ENCODE measurements around the gene IL1RAPL1. TPM values are rescaled to one million over a fixed set of nuclear protein-coding genes. Genes with fewer than 3 reads are reported as not detected.
A peak's percentile ranks its signal among the peaks of the same experiment; 100 is the strongest.

IL1RAPL1 gene
- total and polyA plus RNA-seq, 9 donors, result 0.39 to 2.3 (median 1.2) TPM

GRCh38 chrX:29257521-29257920 lies 670.3 kb downstream of the IL1RAPL1 start:
- WGBS (ENCODE audit: insufficient coverage), result no CpG with 5 or more reads among the region's 3 CpGs
- peak; percentile 78 for DNase-seq
- H3K4me3 ChIP-seq (ENCODE audit: low read length), result no peak overlapping the region

GRCh38 chrX:29269390-29269789 lies 682.1 kb downstream of the IL1RAPL1 start:
- peaks cover 2% of the 10 kb centered on the region for H3K27me3 ChIP-seq (ENCODE audit: control insufficient read depth, insufficient read depth, low read length)

More at GRCh38 chrX:29257521-29257920, 670.3 kb downstream of the IL1RAPL1 start:
- H3K27ac ChIP-seq (ENCODE audit: low read length), result no peak overlapping the region
- H3K9me3 ChIP-seq (replicated peaks; ENCODE audit: control insufficient read depth, low read depth, low read length), result no peaks in the 10 kb centered on the region
- H3K4me1 ChIP-seq (ENCODE audit: control insufficient read depth, insufficient read depth, low read length), result no peaks in the 10 kb centered on the region
- H3K27me3 ChIP-seq (ENCODE audit: control insufficient read depth, insufficient read depth, low read length), result no peaks in the 10 kb centered on the region
- no peaks in the 10 kb centered on the region for H3K36me3 ChIP-seq (ENCODE audit: control insufficient read depth, insufficient read depth, low read length)

GRCh38 chrX:29274517-29274916 lies 687.3 kb downstream of the IL1RAPL1 start:
- 48% methylated on average over 2 of the region's 3 CpGs for WGBS (ENCODE audit: insufficient coverage)
- Histone ChIP-seq H3K4me1 (ENCODE audit: control insufficient read depth, insufficient read depth, low read length) (no peaks in the 10 kb centered on the region), H3K4me3 (ENCODE audit: low read length) (no peak overlapping the region), H3K27ac (ENCODE audit: low read length) (no peak overlapping the region), H3K9me3 (replicated peaks; ENCODE audit: control insufficient read depth, low read depth, low read length) (no peaks in the 10 kb centered on the region), H3K27me3 (ENCODE audit: control insufficient read depth, insufficient read depth, low read length) (peaks cover 2% of the 10 kb centered on the region), H3K36me3 (ENCODE audit: control insufficient read depth, insufficient read depth, low read length) (no peaks in the 10 kb centered on the region)
- no peak for DNase-seq

More at GRCh38 chrX:29269390-29269789, 682.1 kb downstream of the IL1RAPL1 start:
- no peaks in the 10 kb centered on the region for H3K4me1 ChIP-seq (ENCODE audit: control insufficient read depth, insufficient read depth, low read length)
- H3K9me3 ChIP-seq (replicated peaks; ENCODE audit: control insufficient read depth, low read depth, low read length), result no peaks in the 10 kb centered on the region
- no peak overlapping the region for H3K4me3 ChIP-seq (ENCODE audit: low read length)
- no peaks in the 10 kb centered on the region for H3K36me3 ChIP-seq (ENCODE audit: control insufficient read depth, insufficient read depth, low read length)
- DNase-seq, result no peak
- H3K27ac ChIP-seq (ENCODE audit: low read length), result no peak overlapping the region

GRCh38 chrX:29275928-29276327 lies 688.7 kb downstream of the IL1RAPL1 start:
- no peaks in the 10 kb centered on the region for H3K36me3 ChIP-seq (ENCODE audit: control insufficient read depth, insufficient read depth, low read length)
- no peaks in the 10 kb centered on the region for H3K9me3 ChIP-seq (replicated peaks; ENCODE audit: control insufficient read depth, low read depth, low read length)
- H3K4me1 ChIP-seq (ENCODE audit: control insufficient read depth, insufficient read depth, low read length), result no peaks in the 10 kb centered on the region
- no peak for DNase-seq
- peaks cover 2% of the 10 kb centered on the region for H3K27me3 ChIP-seq (ENCODE audit: control insufficient read depth, insufficient read depth, low read length)
- H3K27ac ChIP-seq (ENCODE audit: low read length), result no peak overlapping the region
- H3K4me3 ChIP-seq (ENCODE audit: low read length), result no peak overlapping the region

GRCh38 chrX:29281078-29281742 lies 694.0 kb downstream of the IL1RAPL1 start:
- H3K9me3 ChIP-seq (replicated peaks; ENCODE audit: control insufficient read depth, low read depth, low read length), result no peaks in the 10 kb centered on the region
- no peaks in the 10 kb centered on the region for H3K36me3 ChIP-seq (ENCODE audit: control insufficient read depth, insufficient read depth, low read length)
- no peak overlapping the region for H3K4me3 ChIP-seq (ENCODE audit: low read length)
- peaks cover 2% of the 10 kb centered on the region for H3K27me3 ChIP-seq (ENCODE audit: control insufficient read depth, insufficient read depth, low read length)
- no peak overlapping the region for H3K27ac ChIP-seq (ENCODE audit: low read length)
- DNase-seq, result no peak
- H3K4me1 ChIP-seq (ENCODE audit: control insufficient read depth, insufficient read depth, low read length), result no peaks in the 10 kb centered on the region
- WGBS (ENCODE audit: insufficient coverage), result no CpG with 5 or more reads among the region's 2 CpGs

GRCh38 chrX:29285664-29286063 lies 698.4 kb downstream of the IL1RAPL1 start:
- DNase-seq, result no peak
- Histone ChIP-seq H3K4me3 (ENCODE audit: low read length) (no peak overlapping the region), H3K4me1 (ENCODE audit: control insufficient read depth, insufficient read depth, low read length) (no peaks in the 10 kb centered on the region), H3K27me3 (ENCODE audit: control insufficient read depth, insufficient read depth, low read length) (peaks cover 2% of the 10 kb centered on the region), H3K9me3 (replicated peaks; ENCODE audit: control insufficient read depth, low read depth, low read length) (no peaks in the 10 kb centered on the region), H3K27ac (ENCODE audit: low read length) (no peak overlapping the region), H3K36me3 (ENCODE audit: control insufficient read depth, insufficient read depth, low read length) (no peaks in the 10 kb centered on the region)
- no CpG with 5 or more reads among the region's 2 CpGs for WGBS (ENCODE audit: insufficient coverage)

- Histone ChIP-seq H3K9me3 (replicated peaks; ENCODE audit: control insufficient read depth, low read depth, low read length) (no peaks in the 10 kb centered on the region), H3K4me1 (ENCODE audit: control insufficient read depth, insufficient read depth, low read length) (no peaks in the 10 kb centered on the region), H3K36me3 (ENCODE audit: control insufficient read depth, insufficient read depth, low read length) (no peaks in the 10 kb centered on the region), H3K4me3 (ENCODE audit: low read length) (no peak overlapping the region), H3K27me3 (ENCODE audit: control insufficient read depth, insufficient read depth, low read length) (no peaks in the 10 kb centered on the region), H3K27ac (ENCODE audit: low read length) (no peak overlapping the region)
- no peak for DNase-seq
- 73% methylated on average over 1 of the region's 1 CpG for WGBS (ENCODE audit: insufficient coverage)
Observed at GRCh38 chrX:29295987-29296680, 708.9 kb downstream of the IL1RAPL1 start.

- Histone ChIP-seq H3K4me3 (ENCODE audit: low read length) (no peak overlapping the region), H3K36me3 (ENCODE audit: control insufficient read depth, insufficient read depth, low read length) (no peaks in the 10 kb centered on the region), H3K4me1 (ENCODE audit: control insufficient read depth, insufficient read depth, low read length) (no peaks in the 10 kb centered on the region), H3K27me3 (ENCODE audit: control insufficient read depth, insufficient read depth, low read length) (no peaks in the 10 kb centered on the region), H3K9me3 (replicated peaks; ENCODE audit: control insufficient read depth, low read depth, low read length) (no peaks in the 10 kb centered on the region), H3K27ac (ENCODE audit: low read length) (no peak overlapping the region)
- DNase-seq, result peak; percentile 33
- WGBS (ENCODE audit: insufficient coverage), result no CpG with 5 or more reads among the region's 4 CpGs
Observed at GRCh38 chrX:29297171-29297800, 710.0 kb downstream of the IL1RAPL1 start.

- Histone ChIP-seq H3K27me3 (ENCODE audit: control insufficient read depth, insufficient read depth, low read length) (no peaks in the 10 kb centered on the region), H3K36me3 (ENCODE audit: control insufficient read depth, insufficient read depth, low read length) (no peaks in the 10 kb centered on the region), H3K27ac (ENCODE audit: low read length) (no peak overlapping the region), H3K4me1 (ENCODE audit: control insufficient read depth, insufficient read depth, low read length) (no peaks in the 10 kb centered on the region), H3K9me3 (replicated peaks; ENCODE audit: control insufficient read depth, low read depth, low read length) (no peaks in the 10 kb centered on the region), H3K4me3 (ENCODE audit: low read length) (no peak overlapping the region)
- DNase-seq, result no peak
- no CpG with 5 or more reads among the region's 2 CpGs for WGBS (ENCODE audit: insufficient coverage)
Observed at GRCh38 chrX:29299684-29300083, 712.4 kb downstream of the IL1RAPL1 start.

- Histone ChIP-seq H3K36me3 (ENCODE audit: control insufficient read depth, insufficient read depth, low read length) (no peaks in the 10 kb centered on the region), H3K4me1 (ENCODE audit: control insufficient read depth, insufficient read depth, low read length) (no peaks in the 10 kb centered on the region)
Observed at GRCh38 chrX:29308726-29309125, 721.5 kb downstream of the IL1RAPL1 start.

More at GRCh38 chrX:29308726-29309125, 721.5 kb downstream of the IL1RAPL1 start:
- Histone ChIP-seq H3K27ac (ENCODE audit: low read length) (no peak overlapping the region), H3K27me3 (ENCODE audit: control insufficient read depth, insufficient read depth, low read length) (peaks cover 2% of the 10 kb centered on the region), H3K9me3 (replicated peaks; ENCODE audit: control insufficient read depth, low read depth, low read length) (no peaks in the 10 kb centered on the region), H3K4me3 (ENCODE audit: low read length) (no peak overlapping the region)
- 47% methylated on average over 2 of the region's 4 CpGs for WGBS (ENCODE audit: insufficient coverage)
- DNase-seq, result no peak
